ENCODE data around the gene EPC1.

- TF ChIP-seq POLR2A (IDR thresholded peaks at IDR 0.05; ENCODE audit: low read depth, low read length) (no peak), SPI1 (IDR thresholded peaks at IDR 0.05; ENCODE audit: low read depth, low read length) (no peak), POLR2AphosphoS5 (IDR thresholded peaks at IDR 0.05; ENCODE audit: low read depth, low read length) (no peak), PAX5 (IDR thresholded peaks at IDR 0.05; ENCODE audit: insufficient read depth, low read length, severe bottlenecking) (no peak), TAF1 (IDR thresholded peaks at IDR 0.05; ENCODE audit: low read depth, low read length) (no peak)
These were observed 32.4 kb downstream of the EPC1 start for GRCh38 chr10:32314588-32314987.

All from GM12891 (cell line).